ENCODE data around the gene ZNF621.

DNA sequence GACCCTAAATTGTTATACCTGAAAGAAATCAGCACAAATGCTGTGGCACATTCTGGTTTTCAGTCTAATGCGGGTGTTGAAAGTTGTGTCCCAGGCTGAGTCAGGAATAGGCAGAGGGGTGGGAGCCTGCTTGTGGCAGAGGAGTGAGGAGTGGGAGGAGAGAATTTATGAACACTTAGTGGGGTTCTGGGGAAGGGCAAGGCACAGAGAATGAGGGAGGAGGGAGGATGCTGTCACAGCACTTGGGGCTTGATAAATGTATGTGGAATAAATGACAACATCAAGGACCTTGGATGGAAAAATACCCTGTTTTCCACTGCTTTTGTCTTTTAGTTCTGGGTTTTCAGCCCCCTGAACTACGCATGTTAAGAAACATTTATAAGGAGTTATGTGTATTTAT, 49.3 kb downstream of the ZNF621 start:
- TF ChIP-seq, protein P1, sequence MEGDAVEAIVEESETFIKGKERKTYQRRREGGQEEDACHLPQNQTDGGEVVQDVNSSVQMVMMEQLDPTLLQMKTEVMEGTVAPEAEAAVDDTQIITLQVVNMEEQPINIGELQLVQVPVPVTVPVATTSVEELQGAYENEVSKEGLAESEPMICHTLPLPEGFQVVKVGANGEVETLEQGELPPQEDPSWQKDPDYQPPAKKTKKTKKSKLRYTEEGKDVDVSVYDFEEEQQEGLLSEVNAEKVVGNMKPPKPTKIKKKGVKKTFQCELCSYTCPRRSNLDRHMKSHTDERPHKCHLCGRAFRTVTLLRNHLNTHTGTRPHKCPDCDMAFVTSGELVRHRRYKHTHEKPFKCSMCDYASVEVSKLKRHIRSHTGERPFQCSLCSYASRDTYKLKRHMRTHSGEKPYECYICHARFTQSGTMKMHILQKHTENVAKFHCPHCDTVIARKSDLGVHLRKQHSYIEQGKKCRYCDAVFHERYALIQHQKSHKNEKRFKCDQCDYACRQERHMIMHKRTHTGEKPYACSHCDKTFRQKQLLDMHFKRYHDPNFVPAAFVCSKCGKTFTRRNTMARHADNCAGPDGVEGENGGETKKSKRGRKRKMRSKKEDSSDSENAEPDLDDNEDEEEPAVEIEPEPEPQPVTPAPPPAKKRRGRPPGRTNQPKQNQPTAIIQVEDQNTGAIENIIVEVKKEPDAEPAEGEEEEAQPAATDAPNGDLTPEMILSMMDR (conservative IDR thresholded peaks at IDR 0.05; ENCODE audit: low read length) = no peak
- TF ChIP-seq EZH2phosphoT487 (IDR thresholded peaks at IDR 0.05; ENCODE audit: borderline replicate concordance, low read depth, low read length) = no peak
